Left ventricle myocardium inferior (tissue), 1 donor: ENCODE measurements around the gene SLC44A1. TPM values are rescaled to one million over a fixed set of nuclear protein-coding genes. Genes with fewer than 3 reads are reported as not detected.
A peak's percentile ranks its signal among the peaks of the same experiment; 100 is the strongest.

ENCODE experiments used
- DNase-seq: peaks from one replicate; pipeline ENCODE4 v3.0.0-alpha.2; 2020
- H3K27ac ChIP-seq: fragments of 200-600 bp; replicated peaks from 2 replicates; pipeline ENCODE4 v1.8.0; 2021
- H3K27me3 ChIP-seq: fragments of 200-600 bp; 2 replicates; pipeline ENCODE4 v1.8.0; 2021; ENCODE audit warnings: low read depth
- H3K36me3 ChIP-seq: fragments of 200-600 bp; 2 replicates; pipeline ENCODE4 v1.8.0; 2021
- H3K4me1 ChIP-seq: fragments of 200-600 bp; 2 replicates; pipeline ENCODE4 v1.8.0; 2021
- H3K4me3 ChIP-seq: fragments of 200-600 bp; 2 replicates; pipeline ENCODE4 v1.8.0; 2021; ENCODE audit warnings: mild to moderate bottlenecking, moderate library complexity
- H3K9me3 ChIP-seq: fragments of 200-600 bp; replicated peaks from 2 replicates; pipeline ENCODE4 v1.8.0; 2021
- CTCF ChIP-seq: fragments of 200-600 bp; IDR thresholded peaks from 2 replicates; pipeline ENCODE4 v1.8.0; 2021; ENCODE audit warnings: antibody characterized with exemption, mild to moderate bottlenecking, borderline replicate concordance
- intact Hi-C: fragments of 100-400 bp; cut with micrococcal nuclease; formaldehyde crosslinking; loops from one replicate; pipeline ENCODE4 v1.11.0; 2022
- total RNA-seq: library from RNA; stranded (reverse); fragmentation: NEBNext Ultra II Directional; extraction: Animal tissue kit (Norgen Biotek cat#: 25700); gene quantifications from one replicate; pipeline ENCODE4 v1.2.1, GENCODE V29; 2021
- donor health status: DM: no; HTN: yes; CAD: no; lungs with severe emphysema.

SLC44A1 gene
- total RNA-seq, 1 donor from 2014 or later, result 27.0 TPM

- intact Hi-C loops, result no loop called here
- peak; percentile 94 for DNase-seq
- Histone ChIP-seq H3K27me3 (no peaks in the 10 kb centered on the region), H3K4me3 (peak within 1 kb of the TSS; percentile 88), H3K27ac (peak within 1 kb of the TSS; percentile 87), H3K36me3 (no peaks in the 10 kb centered on the region), H3K9me3 (no peaks in the 10 kb centered on the region), H3K4me1 (peaks cover 48% of the 10 kb centered on the region)
- peak; percentile 52 for TF ChIP-seq CTCF
These were observed 203.7 kb downstream of the SLC44A1 start, which contains the start of gene FSD1L for GRCh38 chr9:105447814-105448812. Gene FSD1L (plus strand): TSS chr9:105448034. CDS start chr9:105448221, 187 bp downstream.

GRCh38 chr9:105449081-105449480 is 204.6 kb downstream of the SLC44A1 start:
- Histone ChIP-seq H3K27me3 (no peaks in the 10 kb centered on the region), H3K4me1 (peaks cover 54% of the 10 kb centered on the region), H3K36me3 (no peaks in the 10 kb centered on the region), H3K4me3 (peak overlapping the region; percentile 88), H3K27ac (peak overlapping the region; percentile 87), H3K9me3 (no peaks in the 10 kb centered on the region)
- TF ChIP-seq CTCF, result no peak
- intact Hi-C loops, result no loop called here
- DNase-seq, result no peak

- intact Hi-C loops, result no loop called here
- Histone ChIP-seq H3K9me3 (no peaks in the 10 kb centered on the region), H3K27ac (no peak overlapping the region), H3K4me1 (peaks cover 52% of the 10 kb centered on the region), H3K27me3 (no peaks in the 10 kb centered on the region), H3K36me3 (no peaks in the 10 kb centered on the region), H3K4me3 (no peak overlapping the region)
- TF ChIP-seq CTCF, result no peak
- no peak for DNase-seq
These were observed 207.7 kb downstream of the SLC44A1 start for GRCh38 chr9:105452185-105452584.

GRCh38 chr9:105455836-105456475 is 211.5 kb downstream of the SLC44A1 start:
- no peak overlapping the region for H3K4me3 ChIP-seq
- intact Hi-C loops, result no loop called here
- no peak for DNase-seq
- H3K36me3 ChIP-seq, result peaks cover 6% of the 10 kb centered on the region
- H3K4me1 ChIP-seq, result peaks cover 52% of the 10 kb centered on the region
- no peaks in the 10 kb centered on the region for H3K27me3 ChIP-seq
- TF ChIP-seq CTCF, result no peak
- H3K27ac ChIP-seq, result no peak overlapping the region
- H3K9me3 ChIP-seq, result no peaks in the 10 kb centered on the region

- H3K9me3 ChIP-seq, result no peaks in the 10 kb centered on the region
- intact Hi-C loops, result no loop called here
- peak overlapping the region; percentile 78 for H3K27ac ChIP-seq
- TF ChIP-seq CTCF, result no peak
- H3K36me3 ChIP-seq, result peaks cover 6% of the 10 kb centered on the region
- DNase-seq, result peak; percentile 58
- peaks cover 52% of the 10 kb centered on the region for H3K4me1 ChIP-seq
- H3K4me3 ChIP-seq, result peak overlapping the region; percentile 55
- H3K27me3 ChIP-seq, result no peaks in the 10 kb centered on the region
These were observed 213.3 kb downstream of the SLC44A1 start for GRCh38 chr9:105457560-105458294.
